Fibroblast of lung (primary cell): ENCODE data around the gene MAP3K7. TPM values are rescaled to one million over a fixed set of nuclear protein-coding genes. Genes with fewer than 3 reads are reported as not detected.

ENCODE experiments used
- DNase-seq, 2 donors: peaks; one replicate each; pipeline versions ENCODE4 v3.0.0 to v3.0.0-alpha.2; 2010; ENCODE audit warnings: low read depth in 2 of 2
- H2AFZ ChIP-seq: 2 replicates; pipeline ENCODE4 v1.5.1; 2012; ENCODE audit warnings: low read length, control low read depth, inconsistent platforms
- H3K27ac ChIP-seq: 2 replicates; pipeline ENCODE4 v1.5.1; 2011; ENCODE audit warnings: low read length, control low read depth; ENCODE audit not compliant: insufficient read depth
- H3K27me3 ChIP-seq: 2 replicates; pipeline ENCODE4 v1.5.1; 2011; ENCODE audit warnings: mild to moderate bottlenecking, low read length; ENCODE audit not compliant: control insufficient read depth, insufficient read depth
- H3K36me3 ChIP-seq: 2 replicates; pipeline ENCODE4 v1.5.1; 2011; ENCODE audit warnings: low read length; ENCODE audit not compliant: control insufficient read depth, insufficient read depth
- H3K4me1 ChIP-seq: 2 replicates; pipeline ENCODE4 v1.5.1; 2011; ENCODE audit warnings: low read length; ENCODE audit not compliant: control insufficient read depth, insufficient read depth; ENCODE audit errors: extremely low read depth
- H3K4me2 ChIP-seq: 2 replicates; pipeline ENCODE4 v1.5.1; 2011; ENCODE audit warnings: low read length, control low read depth; ENCODE audit not compliant: insufficient read depth; ENCODE audit errors: extremely low read depth
- H3K4me3 ChIP-seq, 4 experiments: fragments of 200-600 bp in 1 of 4; sonication (generic) in 1 of 4; replicated peaks in 1 of 4; 2 replicates each; pipeline ENCODE4 v1.5.1; 2011 to 2016; ENCODE audit warnings: low read length in 4 of 4, low read depth in 3 of 4, mild to moderate bottlenecking in 3 of 4, control low read depth in 2 of 4, inconsistent platforms in 1 of 4, mixed read lengths in 1 of 4; ENCODE audit not compliant: insufficient read depth in 1 of 4; ENCODE audit errors: control extremely low read depth in 1 of 4
- H3K79me2 ChIP-seq: 2 replicates; pipeline ENCODE4 v1.5.1; 2012; ENCODE audit warnings: mild to moderate bottlenecking, low read length, inconsistent platforms; ENCODE audit not compliant: control insufficient read depth, insufficient read depth
- H3K9ac ChIP-seq: 2 replicates; pipeline ENCODE4 v1.5.1; 2011; ENCODE audit warnings: mild to moderate bottlenecking, low read length, control low read depth; ENCODE audit not compliant: insufficient read depth
- H3K9me3 ChIP-seq: 2 replicates; pipeline ENCODE4 v1.5.1; 2012; ENCODE audit warnings: low read depth, low read length; ENCODE audit not compliant: control insufficient read depth, insufficient read depth
- H4K20me1 ChIP-seq: 2 replicates; pipeline ENCODE4 v1.5.1; 2011; ENCODE audit warnings: low read length; ENCODE audit not compliant: control insufficient read depth, insufficient read depth; ENCODE audit errors: extremely low read depth
- CTCF ChIP-seq, 2 donors: IDR thresholded peaks in 1 of 2; conservative IDR thresholded peaks in 1 of 2; 1 replicate in 1 of 2; 2 replicates in 1 of 2; pipeline ENCODE4 v1.5.1; 2011 to 2012; ENCODE audit warnings: low read length in 2 of 2, control low read depth in 1 of 2, inconsistent platforms in 1 of 2, low read depth in 1 of 2, mild to moderate bottlenecking in 1 of 2
- EZH2 ChIP-seq: IDR thresholded peaks from 2 replicates; pipeline ENCODE4 v1.5.1; 2012; ENCODE audit warnings: low read length, control low read depth, mild to moderate bottlenecking; ENCODE audit errors: missing control alignments
- polyA plus RNA-seq, 2 donors: library from polyadenylated mRNA; depleted of rRNA in 1 of 2; stranded (reverse) in 1 of 2; unstranded in 1 of 2; fragments of >200 nt; gene quantifications; 2 replicates each; pipeline ENCODE4 v1.2.1, GENCODE V29; 2011 to 2012; ENCODE audit warnings: missing spikeins in 1 of 2
- total RNA-seq: library from RNA; depleted of rRNA; stranded (reverse); fragments of >200 nt; gene quantifications from 2 replicates; pipeline ENCODE4 v1.2.1, GENCODE V29; 2014

MAP3K7 gene
- total and polyA plus RNA-seq, 2 donors (not counting 1 experiment from before 2014, with no cell fraction given), result 35.5 to 48.6 TPM

DNA sequence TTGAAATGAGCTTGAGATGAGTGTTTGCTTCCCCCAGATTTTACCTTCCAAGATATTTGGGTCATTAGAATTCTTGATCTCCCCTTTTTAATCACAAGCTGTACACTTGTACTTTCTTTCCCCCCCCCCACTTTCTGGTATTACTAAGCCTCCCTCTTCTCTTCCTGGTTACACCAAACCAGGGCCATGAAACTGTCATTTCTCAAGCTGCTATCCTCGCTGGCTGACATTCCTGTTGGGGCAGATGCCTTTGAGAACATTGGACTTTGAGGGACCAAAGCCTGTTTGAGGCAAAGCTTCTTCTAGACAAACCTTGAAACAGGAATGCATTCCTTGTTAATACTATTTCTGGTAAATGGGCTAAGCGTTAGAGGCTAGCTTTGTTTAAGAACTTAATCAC lies 32.3 kb upstream of the MAP3K7 start:
- TF ChIP-seq CTCF (conservative IDR thresholded peaks at IDR 0.05 in 1 of 2, IDR thresholded peaks at IDR 0.05 in 1 of 2; ENCODE audit: low read depth in 1 of 2, low read length in 2 of 2) (no peak), EZH2 (no peak)
- H3K9ac ChIP-seq, result no peak overlapping the region
- no peaks in the 10 kb centered on the region for H3K79me2 ChIP-seq
- H3K4me1 ChIP-seq, result no peaks in the 10 kb centered on the region
- H2AFZ ChIP-seq, result no peak overlapping the region
- H3K27ac ChIP-seq, result no peak overlapping the region
- no peak overlapping the region for H3K4me2 ChIP-seq
- H4K20me1 ChIP-seq, result no peaks in the 10 kb centered on the region
- DNase-seq, result no peak
- no peaks in the 10 kb centered on the region for H3K36me3 ChIP-seq
- no peaks in the 10 kb centered on the region for H3K9me3 ChIP-seq
- no peak overlapping the region for H3K4me3 ChIP-seq
- peaks cover 2% of the 10 kb centered on the region for H3K27me3 ChIP-seq

- TF ChIP-seq CTCF (conservative IDR thresholded peaks at IDR 0.05 in 1 of 2, IDR thresholded peaks at IDR 0.05 in 1 of 2; ENCODE audit: low read depth in 1 of 2, low read length in 2 of 2), result no peak
- no peak for TF ChIP-seq EZH2
- Histone ChIP-seq H2AFZ (no peak overlapping the region), H3K4me3 (no peak overlapping the region), H4K20me1 (no peaks in the 10 kb centered on the region), H3K4me1 (no peaks in the 10 kb centered on the region), H3K27ac (no peak overlapping the region), H3K9ac (no peak overlapping the region), H3K27me3 (peaks cover 11% of the 10 kb centered on the region), H3K79me2 (no peaks in the 10 kb centered on the region), H3K9me3 (no peaks in the 10 kb centered on the region), H3K36me3 (no peaks in the 10 kb centered on the region), H3K4me2 (no peak overlapping the region)
- no peak for DNase-seq
Observed at GRCh38 chr6:90612313-90612680, 25.4 kb upstream of the MAP3K7 start.

DNA sequence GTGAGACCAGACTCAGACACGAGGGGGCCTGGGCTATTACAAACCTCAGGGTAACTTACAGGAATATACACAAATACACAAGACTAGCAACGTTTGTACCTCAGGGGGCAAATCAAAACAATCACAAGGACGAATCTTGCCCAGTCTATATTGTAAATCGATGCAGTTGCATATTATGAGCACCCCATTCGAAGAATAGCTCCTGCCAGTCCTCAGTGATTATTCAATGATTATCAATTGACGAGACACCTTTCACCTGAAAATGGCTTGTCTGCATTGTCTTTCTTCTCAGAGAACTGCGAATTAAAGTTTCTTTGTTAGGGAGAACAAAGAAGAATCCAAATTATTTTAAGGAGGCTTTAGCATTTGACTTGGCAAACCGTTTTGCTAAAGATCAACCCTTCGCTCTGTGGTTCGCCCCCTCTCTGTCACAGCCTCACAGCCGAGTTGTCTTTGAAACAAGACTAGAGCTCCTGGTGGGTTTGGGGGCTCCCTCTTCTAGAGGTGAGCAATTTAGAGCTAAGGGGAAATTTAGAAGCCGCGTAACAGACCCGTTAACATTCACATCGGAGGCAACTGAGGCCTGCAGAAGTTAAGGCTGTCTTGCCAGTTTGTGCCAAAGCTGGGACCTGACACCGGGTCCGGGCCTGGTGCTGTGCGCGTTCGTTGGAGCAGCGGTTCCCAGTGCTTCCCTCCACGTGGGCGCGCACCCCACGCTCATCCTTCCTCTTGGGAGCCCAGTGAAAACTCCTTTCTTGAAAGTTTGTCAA lies 24.9 kb upstream of the MAP3K7 start:
- peak in 1 of 2 donors; percentile 9 for DNase-seq
- Histone ChIP-seq H3K4me2 (peak overlapping the region; percentile 78), H3K27me3 (peaks cover 11% of the 10 kb centered on the region), H3K79me2 (no peaks in the 10 kb centered on the region), H4K20me1 (no peaks in the 10 kb centered on the region), H3K9ac (no peak overlapping the region), H3K4me3 (peak overlapping the region; percentile 39 to 61 (median 50)), H3K27ac (no peak overlapping the region), H3K4me1 (no peaks in the 10 kb centered on the region), H3K36me3 (no peaks in the 10 kb centered on the region), H2AFZ (peak overlapping the region; percentile 82), H3K9me3 (no peaks in the 10 kb centered on the region)
- no peak for TF ChIP-seq CTCF (conservative IDR thresholded peaks at IDR 0.05 in 1 of 2, IDR thresholded peaks at IDR 0.05 in 1 of 2; ENCODE audit: low read depth in 1 of 2, low read length in 2 of 2)
- TF ChIP-seq EZH2, result no peak
